HL-60 (cell line): ENCODE data around the gene HSPD1.

Experiments used
- CTCF ChIP-seq: IDR thresholded peaks from one replicate; pipeline ENCODE4 v1.5.1; 2011; ENCODE audit warnings: low read length, control low read depth, inconsistent platforms; ENCODE audit not compliant: insufficient read depth
- GABPA ChIP-seq: IDR thresholded peaks from 2 replicates; pipeline ENCODE4 v1.6.1; 2012; ENCODE audit warnings: low read depth
- POLR2AphosphoS5 ChIP-seq: IDR thresholded peaks from 2 replicates; pipeline ENCODE4 v1.6.1; 2012; ENCODE audit warnings: low read depth
- SPI1 ChIP-seq: IDR thresholded peaks from 2 replicates; pipeline ENCODE4 v1.6.1; 2012; ENCODE audit warnings: low read depth, mild to moderate bottlenecking, borderline replicate concordance
- TF ChIP-seq, protein P1 (sequence below): IDR thresholded peaks from 2 replicates; pipeline ENCODE4 v1.6.1; 2012; ENCODE audit warnings: low read depth; ENCODE audit not compliant: insufficient replicate concordance

- TF ChIP-seq SPI1 = no peak
- no peak for TF ChIP-seq CTCF
- TF ChIP-seq, protein P1, sequence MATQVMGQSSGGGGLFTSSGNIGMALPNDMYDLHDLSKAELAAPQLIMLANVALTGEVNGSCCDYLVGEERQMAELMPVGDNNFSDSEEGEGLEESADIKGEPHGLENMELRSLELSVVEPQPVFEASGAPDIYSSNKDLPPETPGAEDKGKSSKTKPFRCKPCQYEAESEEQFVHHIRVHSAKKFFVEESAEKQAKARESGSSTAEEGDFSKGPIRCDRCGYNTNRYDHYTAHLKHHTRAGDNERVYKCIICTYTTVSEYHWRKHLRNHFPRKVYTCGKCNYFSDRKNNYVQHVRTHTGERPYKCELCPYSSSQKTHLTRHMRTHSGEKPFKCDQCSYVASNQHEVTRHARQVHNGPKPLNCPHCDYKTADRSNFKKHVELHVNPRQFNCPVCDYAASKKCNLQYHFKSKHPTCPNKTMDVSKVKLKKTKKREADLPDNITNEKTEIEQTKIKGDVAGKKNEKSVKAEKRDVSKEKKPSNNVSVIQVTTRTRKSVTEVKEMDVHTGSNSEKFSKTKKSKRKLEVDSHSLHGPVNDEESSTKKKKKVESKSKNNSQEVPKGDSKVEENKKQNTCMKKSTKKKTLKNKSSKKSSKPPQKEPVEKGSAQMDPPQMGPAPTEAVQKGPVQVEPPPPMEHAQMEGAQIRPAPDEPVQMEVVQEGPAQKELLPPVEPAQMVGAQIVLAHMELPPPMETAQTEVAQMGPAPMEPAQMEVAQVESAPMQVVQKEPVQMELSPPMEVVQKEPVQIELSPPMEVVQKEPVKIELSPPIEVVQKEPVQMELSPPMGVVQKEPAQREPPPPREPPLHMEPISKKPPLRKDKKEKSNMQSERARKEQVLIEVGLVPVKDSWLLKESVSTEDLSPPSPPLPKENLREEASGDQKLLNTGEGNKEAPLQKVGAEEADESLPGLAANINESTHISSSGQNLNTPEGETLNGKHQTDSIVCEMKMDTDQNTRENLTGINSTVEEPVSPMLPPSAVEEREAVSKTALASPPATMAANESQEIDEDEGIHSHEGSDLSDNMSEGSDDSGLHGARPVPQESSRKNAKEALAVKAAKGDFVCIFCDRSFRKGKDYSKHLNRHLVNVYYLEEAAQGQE = no peak
- TF ChIP-seq POLR2AphosphoS5 = no peak; the same call in none of the 2 replicates
- TF ChIP-seq GABPA = no peak
These were observed 575 bp downstream of the HSPD1 start for GRCh38 chr2:197498937-197499593.
